ENCODE data around the gene SLC8A3.

DNA sequence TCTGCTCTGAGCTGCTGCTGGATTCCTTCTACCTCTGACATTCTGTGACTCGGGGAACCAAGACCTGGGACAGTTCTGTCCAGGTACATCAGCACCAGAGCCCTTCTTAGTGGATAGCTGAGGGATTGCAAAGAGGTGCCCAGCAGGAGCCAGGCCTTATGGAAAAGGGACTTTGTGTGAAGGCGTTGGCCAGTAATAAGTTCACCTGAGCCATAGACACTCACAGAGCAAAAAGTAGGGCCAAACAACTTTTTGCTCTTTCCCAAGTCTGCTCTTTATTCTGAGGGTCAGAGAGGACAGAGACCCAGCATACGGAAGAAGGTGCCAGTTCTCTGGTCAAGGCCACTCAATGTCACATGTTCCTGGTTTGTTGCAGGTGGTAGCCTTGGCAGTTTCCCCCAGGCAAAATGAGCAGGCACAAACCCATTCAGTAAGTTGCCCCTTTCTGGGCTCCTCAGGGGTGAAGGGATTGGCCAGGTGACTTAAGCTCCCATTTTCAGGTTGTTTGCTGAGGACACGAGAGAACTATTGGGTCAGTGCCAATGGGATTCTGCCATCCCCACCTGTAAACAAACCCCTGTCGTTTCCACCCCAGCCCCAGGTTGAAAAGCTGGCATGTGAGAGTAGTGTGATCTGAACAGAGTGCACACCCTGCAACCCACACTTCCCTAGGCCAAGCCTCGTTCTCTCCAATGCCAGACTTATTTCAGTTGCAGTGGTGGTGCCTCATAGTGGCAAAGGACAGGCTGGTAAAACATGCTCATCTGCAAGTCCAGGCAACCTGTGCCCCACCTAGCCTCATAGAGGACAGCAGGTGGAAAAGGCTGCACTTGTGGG, 159.2 kb downstream of the SLC8A3 start:
- TF ChIP-seq HDAC2 (CRISPR knock-in tag; IDR thresholded peaks at IDR 0.05) (no peak), ZFP36 (IDR thresholded peaks at IDR 0.05; ENCODE audit: borderline replicate concordance, low read depth, low read length, partially characterized antibody) (no peak), TAF1 (CRISPR knock-in tag; IDR thresholded peaks at IDR 0.05) (no peak), FOSL1 (CRISPR knock-in tag; IDR thresholded peaks at IDR 0.05; ENCODE audit: borderline replicate concordance) (no peak), ZSCAN20 (CRISPR knock-in tag; IDR thresholded peaks at IDR 0.05; ENCODE audit: borderline replicate concordance) (no peak), MXI1 (IDR thresholded peaks at IDR 0.05; ENCODE audit: borderline replicate concordance, low read depth, low read length) (no peak), IRX3 (CRISPR knock-in tag; IDR thresholded peaks at IDR 0.05; ENCODE audit: borderline replicate concordance, low read depth) (no peak), ZNF20 (CRISPR knock-in tag; IDR thresholded peaks at IDR 0.05) (no peak), PHB2 (IDR thresholded peaks at IDR 0.05; ENCODE audit: partially characterized antibody) (no peak)
- TF ChIP-seq, protein P1, sequence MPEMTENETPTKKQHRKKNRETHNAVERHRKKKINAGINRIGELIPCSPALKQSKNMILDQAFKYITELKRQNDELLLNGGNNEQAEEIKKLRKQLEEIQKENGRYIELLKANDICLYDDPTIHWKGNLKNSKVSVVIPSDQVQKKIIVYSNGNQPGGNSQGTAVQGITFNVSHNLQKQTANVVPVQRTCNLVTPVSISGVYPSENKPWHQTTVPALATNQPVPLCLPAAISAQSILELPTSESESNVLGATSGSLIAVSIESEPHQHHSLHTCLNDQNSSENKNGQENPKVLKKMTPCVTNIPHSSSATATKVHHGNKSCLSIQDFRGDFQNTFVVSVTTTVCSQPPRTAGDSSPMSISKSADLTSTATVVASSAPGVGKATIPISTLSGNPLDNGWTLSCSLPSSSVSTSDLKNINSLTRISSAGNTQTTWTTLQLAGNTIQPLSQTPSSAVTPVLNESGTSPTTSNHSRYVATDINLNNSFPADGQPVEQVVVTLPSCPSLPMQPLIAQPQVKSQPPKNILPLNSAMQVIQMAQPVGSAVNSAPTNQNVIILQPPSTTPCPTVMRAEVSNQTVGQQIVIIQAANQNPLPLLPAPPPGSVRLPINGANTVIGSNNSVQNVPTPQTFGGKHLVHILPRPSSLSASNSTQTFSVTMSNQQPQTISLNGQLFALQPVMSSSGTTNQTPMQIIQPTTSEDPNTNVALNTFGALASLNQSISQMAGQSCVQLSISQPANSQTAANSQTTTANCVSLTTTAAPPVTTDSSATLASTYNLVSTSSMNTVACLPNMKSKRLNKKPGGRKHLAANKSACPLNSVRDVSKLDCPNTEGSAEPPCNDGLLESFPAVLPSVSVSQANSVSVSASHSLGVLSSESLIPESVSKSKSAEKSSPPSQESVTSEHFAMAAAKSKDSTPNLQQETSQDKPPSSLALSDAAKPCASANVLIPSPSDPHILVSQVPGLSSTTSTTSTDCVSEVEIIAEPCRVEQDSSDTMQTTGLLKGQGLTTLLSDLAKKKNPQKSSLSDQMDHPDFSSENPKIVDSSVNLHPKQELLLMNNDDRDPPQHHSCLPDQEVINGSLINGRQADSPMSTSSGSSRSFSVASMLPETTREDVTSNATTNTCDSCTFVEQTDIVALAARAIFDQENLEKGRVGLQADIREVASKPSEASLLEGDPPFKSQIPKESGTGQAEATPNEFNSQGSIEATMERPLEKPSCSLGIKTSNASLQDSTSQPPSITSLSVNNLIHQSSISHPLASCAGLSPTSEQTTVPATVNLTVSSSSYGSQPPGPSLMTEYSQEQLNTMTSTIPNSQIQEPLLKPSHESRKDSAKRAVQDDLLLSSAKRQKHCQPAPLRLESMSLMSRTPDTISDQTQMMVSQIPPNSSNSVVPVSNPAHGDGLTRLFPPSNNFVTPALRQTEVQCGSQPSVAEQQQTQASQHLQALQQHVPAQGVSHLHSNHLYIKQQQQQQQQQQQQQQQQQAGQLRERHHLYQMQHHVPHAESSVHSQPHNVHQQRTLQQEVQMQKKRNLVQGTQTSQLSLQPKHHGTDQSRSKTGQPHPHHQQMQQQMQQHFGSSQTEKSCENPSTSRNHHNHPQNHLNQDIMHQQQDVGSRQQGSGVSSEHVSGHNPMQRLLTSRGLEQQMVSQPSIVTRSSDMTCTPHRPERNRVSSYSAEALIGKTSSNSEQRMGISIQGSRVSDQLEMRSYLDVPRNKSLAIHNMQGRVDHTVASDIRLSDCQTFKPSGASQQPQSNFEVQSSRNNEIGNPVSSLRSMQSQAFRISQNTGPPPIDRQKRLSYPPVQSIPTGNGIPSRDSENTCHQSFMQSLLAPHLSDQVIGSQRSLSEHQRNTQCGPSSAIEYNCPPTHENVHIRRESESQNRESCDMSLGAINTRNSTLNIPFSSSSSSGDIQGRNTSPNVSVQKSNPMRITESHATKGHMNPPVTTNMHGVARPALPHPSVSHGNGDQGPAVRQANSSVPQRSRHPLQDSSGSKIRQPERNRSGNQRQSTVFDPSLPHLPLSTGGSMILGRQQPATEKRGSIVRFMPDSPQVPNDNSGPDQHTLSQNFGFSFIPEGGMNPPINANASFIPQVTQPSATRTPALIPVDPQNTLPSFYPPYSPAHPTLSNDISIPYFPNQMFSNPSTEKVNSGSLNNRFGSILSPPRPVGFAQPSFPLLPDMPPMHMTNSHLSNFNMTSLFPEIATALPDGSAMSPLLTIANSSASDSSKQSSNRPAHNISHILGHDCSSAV (CRISPR knock-in tag; IDR thresholded peaks at IDR 0.05; ENCODE audit: borderline replicate concordance): no peak
- TF ChIP-seq, protein P2, sequence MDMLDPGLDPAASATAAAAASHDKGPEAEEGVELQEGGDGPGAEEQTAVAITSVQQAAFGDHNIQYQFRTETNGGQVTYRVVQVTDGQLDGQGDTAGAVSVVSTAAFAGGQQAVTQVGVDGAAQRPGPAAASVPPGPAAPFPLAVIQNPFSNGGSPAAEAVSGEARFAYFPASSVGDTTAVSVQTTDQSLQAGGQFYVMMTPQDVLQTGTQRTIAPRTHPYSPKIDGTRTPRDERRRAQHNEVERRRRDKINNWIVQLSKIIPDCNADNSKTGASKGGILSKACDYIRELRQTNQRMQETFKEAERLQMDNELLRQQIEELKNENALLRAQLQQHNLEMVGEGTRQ (IDR thresholded peaks at IDR 0.05; ENCODE audit: low read depth, low read length): no peak
- TF ChIP-seq, protein P2 (CRISPR knock-in tag; IDR thresholded peaks at IDR 0.05; ENCODE audit: borderline replicate concordance): no peak
- TF ChIP-seq, protein P3, sequence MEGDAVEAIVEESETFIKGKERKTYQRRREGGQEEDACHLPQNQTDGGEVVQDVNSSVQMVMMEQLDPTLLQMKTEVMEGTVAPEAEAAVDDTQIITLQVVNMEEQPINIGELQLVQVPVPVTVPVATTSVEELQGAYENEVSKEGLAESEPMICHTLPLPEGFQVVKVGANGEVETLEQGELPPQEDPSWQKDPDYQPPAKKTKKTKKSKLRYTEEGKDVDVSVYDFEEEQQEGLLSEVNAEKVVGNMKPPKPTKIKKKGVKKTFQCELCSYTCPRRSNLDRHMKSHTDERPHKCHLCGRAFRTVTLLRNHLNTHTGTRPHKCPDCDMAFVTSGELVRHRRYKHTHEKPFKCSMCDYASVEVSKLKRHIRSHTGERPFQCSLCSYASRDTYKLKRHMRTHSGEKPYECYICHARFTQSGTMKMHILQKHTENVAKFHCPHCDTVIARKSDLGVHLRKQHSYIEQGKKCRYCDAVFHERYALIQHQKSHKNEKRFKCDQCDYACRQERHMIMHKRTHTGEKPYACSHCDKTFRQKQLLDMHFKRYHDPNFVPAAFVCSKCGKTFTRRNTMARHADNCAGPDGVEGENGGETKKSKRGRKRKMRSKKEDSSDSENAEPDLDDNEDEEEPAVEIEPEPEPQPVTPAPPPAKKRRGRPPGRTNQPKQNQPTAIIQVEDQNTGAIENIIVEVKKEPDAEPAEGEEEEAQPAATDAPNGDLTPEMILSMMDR (CRISPR knock-in tag; IDR thresholded peaks at IDR 0.05): no peak
